Measurements from ENCODE around the gene ATG13. TPM values are rescaled to one million over a fixed set of nuclear protein-coding genes. Genes with fewer than 3 reads are reported as not detected.

ATG13 gene
- total RNA-seq, 1 experiment from 2014 or later: 109 TPM

DNA sequence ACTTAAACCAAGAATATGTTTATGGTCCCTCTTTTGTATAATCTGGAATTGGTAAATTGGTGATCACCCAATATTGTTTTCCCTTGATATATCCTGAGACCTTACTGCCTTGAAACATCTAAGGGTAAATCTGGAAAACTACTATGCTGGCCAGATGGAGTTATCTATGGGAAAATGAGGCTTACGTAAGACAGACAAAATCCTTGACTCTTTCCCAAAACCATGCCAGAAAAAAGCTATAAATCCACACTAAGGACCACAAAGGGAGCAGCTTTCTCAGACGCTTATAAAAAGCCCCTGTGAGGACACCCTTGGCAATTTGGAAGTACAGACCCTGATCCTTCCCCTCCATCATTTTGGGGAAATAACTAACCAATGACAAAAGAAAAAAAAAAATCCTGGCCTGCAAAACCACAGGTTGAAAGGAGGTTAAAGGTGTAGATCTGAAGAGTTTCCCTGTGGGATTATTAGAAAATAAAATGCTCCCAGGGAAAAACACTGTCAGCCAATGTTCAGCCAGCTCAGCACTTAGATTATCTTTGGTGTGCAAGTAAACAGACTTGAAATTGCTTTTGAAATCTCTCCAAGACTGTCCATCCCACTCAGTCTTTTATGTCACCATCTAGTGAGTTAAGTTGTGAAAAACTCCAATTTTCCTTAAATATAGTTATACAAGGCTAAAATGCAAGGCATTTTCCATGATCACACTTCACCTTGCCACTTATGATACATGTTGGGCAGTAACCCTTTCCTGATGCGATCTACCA, 17.0 kb upstream of the ATG13 start:
- Histone ChIP-seq H3K9me3 (ENCODE audit: insufficient read depth, low read depth) (no peaks in the 10 kb centered on the region), H3K79me2 (ENCODE audit: low read depth) (no peaks in the 10 kb centered on the region), H3K27me3 (ENCODE audit: insufficient read depth, low read depth) (no peaks in the 10 kb centered on the region), H3K36me3 (ENCODE audit: low read depth) (0 out of 2 replicates have a peak, but pooled peaks cover 8% of the 10 kb centered on the region), H3K4me1 (replicated peaks; ENCODE audit: insufficient read depth) (no peaks in the 10 kb centered on the region), H4K20me1 (ENCODE audit: insufficient read depth) (no peaks in the 10 kb centered on the region), H3K27ac (no peak overlapping the region), H2AFZ (no peak overlapping the region), H3K9me2 (ENCODE audit: insufficient read depth) (no peaks in the 10 kb centered on the region), H3K4me2 (no peak overlapping the region), H3F3A (ENCODE audit: insufficient read depth, low read depth) (no peaks in the 10 kb centered on the region; the same call in 1 of the 2 replicates), H3K4me3 (no peak overlapping the region)
- ChIA-PET CTCF (no interaction called here), POLR2A (ENCODE audit: unreplicated experiment) (no interaction called here)
- TF ChIP-seq, protein P1, sequence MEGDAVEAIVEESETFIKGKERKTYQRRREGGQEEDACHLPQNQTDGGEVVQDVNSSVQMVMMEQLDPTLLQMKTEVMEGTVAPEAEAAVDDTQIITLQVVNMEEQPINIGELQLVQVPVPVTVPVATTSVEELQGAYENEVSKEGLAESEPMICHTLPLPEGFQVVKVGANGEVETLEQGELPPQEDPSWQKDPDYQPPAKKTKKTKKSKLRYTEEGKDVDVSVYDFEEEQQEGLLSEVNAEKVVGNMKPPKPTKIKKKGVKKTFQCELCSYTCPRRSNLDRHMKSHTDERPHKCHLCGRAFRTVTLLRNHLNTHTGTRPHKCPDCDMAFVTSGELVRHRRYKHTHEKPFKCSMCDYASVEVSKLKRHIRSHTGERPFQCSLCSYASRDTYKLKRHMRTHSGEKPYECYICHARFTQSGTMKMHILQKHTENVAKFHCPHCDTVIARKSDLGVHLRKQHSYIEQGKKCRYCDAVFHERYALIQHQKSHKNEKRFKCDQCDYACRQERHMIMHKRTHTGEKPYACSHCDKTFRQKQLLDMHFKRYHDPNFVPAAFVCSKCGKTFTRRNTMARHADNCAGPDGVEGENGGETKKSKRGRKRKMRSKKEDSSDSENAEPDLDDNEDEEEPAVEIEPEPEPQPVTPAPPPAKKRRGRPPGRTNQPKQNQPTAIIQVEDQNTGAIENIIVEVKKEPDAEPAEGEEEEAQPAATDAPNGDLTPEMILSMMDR (conservative IDR thresholded peaks at IDR 0.05): no peak
- TF ChIP-seq EZH2 (IDR thresholded peaks at IDR 0.05; ENCODE audit: low read depth): no peak
- no peak for DNase-seq
- BruUV-seq (replicated peaks): no TSS peak
- intact Hi-C loops (cut with micrococcal nuclease; ENCODE audit: unreplicated experiment): no loop called here

DNA sequence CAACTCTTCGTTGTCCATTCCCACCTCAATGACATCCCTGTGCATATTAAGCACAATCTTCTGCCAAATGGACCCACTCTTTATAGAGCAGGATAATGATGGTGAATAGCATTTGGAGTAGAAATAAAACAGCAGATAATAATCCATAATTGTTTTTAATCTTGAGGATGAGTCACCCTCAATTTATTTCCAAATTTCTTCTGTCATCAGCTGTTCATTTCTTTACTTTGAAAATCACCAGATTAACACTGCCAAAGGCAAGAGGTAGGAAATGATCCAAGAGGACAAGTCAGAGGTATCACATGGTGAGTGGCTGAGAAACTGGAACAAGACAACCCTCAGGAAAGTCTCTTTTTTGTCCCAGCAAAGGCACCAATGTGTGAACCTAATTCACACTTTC, 16.2 kb upstream of the ATG13 start:
- Histone ChIP-seq H3K27me3 (ENCODE audit: insufficient read depth, low read depth) (no peaks in the 10 kb centered on the region), H3K79me2 (ENCODE audit: low read depth) (no peaks in the 10 kb centered on the region), H2AFZ (no peak overlapping the region), H3K36me3 (ENCODE audit: low read depth) (0 out of 2 replicates have a peak, but pooled peaks cover 8% of the 10 kb centered on the region), H3F3A (ENCODE audit: insufficient read depth, low read depth) (no peaks in the 10 kb centered on the region; the same call in 1 of the 2 replicates), H3K9me2 (ENCODE audit: insufficient read depth) (no peaks in the 10 kb centered on the region), H3K4me1 (replicated peaks; ENCODE audit: insufficient read depth) (no peaks in the 10 kb centered on the region), H3K4me2 (no peak overlapping the region), H3K27ac (no peak overlapping the region), H4K20me1 (ENCODE audit: insufficient read depth) (no peaks in the 10 kb centered on the region), H3K4me3 (no peak overlapping the region), H3K9me3 (ENCODE audit: insufficient read depth, low read depth) (no peaks in the 10 kb centered on the region)
- POLR2A ChIA-PET (ENCODE audit: unreplicated experiment): no interaction called here
- intact Hi-C loops (cut with micrococcal nuclease; ENCODE audit: unreplicated experiment): no loop called here
- CTCF ChIA-PET: no interaction called here
- no TSS peak for BruUV-seq (replicated peaks)
- DNase-seq: no peak
- no peak for TF ChIP-seq EZH2 (IDR thresholded peaks at IDR 0.05; ENCODE audit: low read depth)
- TF ChIP-seq, protein P1 (conservative IDR thresholded peaks at IDR 0.05): no peak

DNA sequence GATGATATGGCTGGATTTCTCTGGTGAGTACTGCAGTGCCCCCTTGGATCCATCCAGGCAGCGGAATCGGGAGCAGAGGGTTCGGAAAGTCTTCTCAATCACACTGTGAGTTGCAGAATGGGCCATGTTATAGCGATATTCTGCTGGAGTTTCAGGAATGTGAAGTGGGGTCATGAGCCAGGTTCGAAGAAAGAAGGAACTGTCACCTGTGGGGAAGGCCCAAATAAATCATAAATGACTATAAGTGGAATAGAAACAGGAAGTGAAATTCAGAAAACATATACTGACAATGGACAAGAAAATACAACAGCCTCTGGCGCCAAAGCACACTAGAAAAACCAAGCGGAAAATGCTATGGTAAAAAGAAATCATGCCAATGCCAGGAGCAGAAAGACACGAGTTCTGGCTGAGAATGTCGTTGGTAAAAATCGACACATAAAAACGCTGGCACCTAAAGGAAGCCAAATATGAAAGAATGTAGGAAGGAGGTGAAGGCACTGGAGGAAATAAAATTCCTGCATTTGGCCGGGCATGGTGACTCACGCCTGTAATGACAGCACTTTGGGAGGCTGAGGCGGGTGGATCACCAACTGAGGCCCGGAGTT, 13.5 kb upstream of the ATG13 start:
- no peak overlapping the region for H3K4me3 ChIP-seq
- no peaks in the 10 kb centered on the region for H3K9me3 ChIP-seq (ENCODE audit: insufficient read depth, low read depth)
- H3K9me2 ChIP-seq (ENCODE audit: insufficient read depth): no peaks in the 10 kb centered on the region
- 0 out of 2 replicates have a peak, but pooled peaks cover 8% of the 10 kb centered on the region for H3K36me3 ChIP-seq (ENCODE audit: low read depth)
- no peaks in the 10 kb centered on the region; the same call in 1 of the 2 replicates for H3F3A ChIP-seq (ENCODE audit: insufficient read depth, low read depth)
- ChIA-PET CTCF (no interaction called here), POLR2A (ENCODE audit: unreplicated experiment) (no interaction called here)
- no peak for DNase-seq
- H4K20me1 ChIP-seq (ENCODE audit: insufficient read depth): no peaks in the 10 kb centered on the region
- intact Hi-C loops (cut with micrococcal nuclease; ENCODE audit: unreplicated experiment): no loop called here
- no peak overlapping the region for H3K27ac ChIP-seq
- no peak for TF ChIP-seq EZH2 (IDR thresholded peaks at IDR 0.05; ENCODE audit: low read depth)
- TF ChIP-seq, protein P1 (conservative IDR thresholded peaks at IDR 0.05): no peak
- no TSS peak for BruUV-seq (replicated peaks)
- H2AFZ ChIP-seq: no peak overlapping the region
- H3K79me2 ChIP-seq (ENCODE audit: low read depth): no peaks in the 10 kb centered on the region
- no peaks in the 10 kb centered on the region for H3K27me3 ChIP-seq (ENCODE audit: insufficient read depth, low read depth)
- no peaks in the 10 kb centered on the region for H3K4me1 ChIP-seq (replicated peaks; ENCODE audit: insufficient read depth)
- no peak overlapping the region for H3K4me2 ChIP-seq

Data from PC-9 (cell line).